ENCODE data around the gene PUM1. TPM values are rescaled to one million over a fixed set of nuclear protein-coding genes. Genes with fewer than 3 reads are reported as not detected.
A peak's percentile ranks its signal among the peaks of the same experiment; 100 is the strongest.

PUM1 gene, protein sequence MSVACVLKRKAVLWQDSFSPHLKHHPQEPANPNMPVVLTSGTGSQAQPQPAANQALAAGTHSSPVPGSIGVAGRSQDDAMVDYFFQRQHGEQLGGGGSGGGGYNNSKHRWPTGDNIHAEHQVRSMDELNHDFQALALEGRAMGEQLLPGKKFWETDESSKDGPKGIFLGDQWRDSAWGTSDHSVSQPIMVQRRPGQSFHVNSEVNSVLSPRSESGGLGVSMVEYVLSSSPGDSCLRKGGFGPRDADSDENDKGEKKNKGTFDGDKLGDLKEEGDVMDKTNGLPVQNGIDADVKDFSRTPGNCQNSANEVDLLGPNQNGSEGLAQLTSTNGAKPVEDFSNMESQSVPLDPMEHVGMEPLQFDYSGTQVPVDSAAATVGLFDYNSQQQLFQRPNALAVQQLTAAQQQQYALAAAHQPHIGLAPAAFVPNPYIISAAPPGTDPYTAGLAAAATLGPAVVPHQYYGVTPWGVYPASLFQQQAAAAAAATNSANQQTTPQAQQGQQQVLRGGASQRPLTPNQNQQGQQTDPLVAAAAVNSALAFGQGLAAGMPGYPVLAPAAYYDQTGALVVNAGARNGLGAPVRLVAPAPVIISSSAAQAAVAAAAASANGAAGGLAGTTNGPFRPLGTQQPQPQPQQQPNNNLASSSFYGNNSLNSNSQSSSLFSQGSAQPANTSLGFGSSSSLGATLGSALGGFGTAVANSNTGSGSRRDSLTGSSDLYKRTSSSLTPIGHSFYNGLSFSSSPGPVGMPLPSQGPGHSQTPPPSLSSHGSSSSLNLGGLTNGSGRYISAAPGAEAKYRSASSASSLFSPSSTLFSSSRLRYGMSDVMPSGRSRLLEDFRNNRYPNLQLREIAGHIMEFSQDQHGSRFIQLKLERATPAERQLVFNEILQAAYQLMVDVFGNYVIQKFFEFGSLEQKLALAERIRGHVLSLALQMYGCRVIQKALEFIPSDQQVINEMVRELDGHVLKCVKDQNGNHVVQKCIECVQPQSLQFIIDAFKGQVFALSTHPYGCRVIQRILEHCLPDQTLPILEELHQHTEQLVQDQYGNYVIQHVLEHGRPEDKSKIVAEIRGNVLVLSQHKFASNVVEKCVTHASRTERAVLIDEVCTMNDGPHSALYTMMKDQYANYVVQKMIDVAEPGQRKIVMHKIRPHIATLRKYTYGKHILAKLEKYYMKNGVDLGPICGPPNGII
- polyA plus RNA-seq (ENCODE audit: low read depth in 6 of 6), result 100 to 1,000 TPM in 5 of 6 donors, 10 to 100 TPM in 1; 93.0 to 121 (median 109) TPM

DNA sequence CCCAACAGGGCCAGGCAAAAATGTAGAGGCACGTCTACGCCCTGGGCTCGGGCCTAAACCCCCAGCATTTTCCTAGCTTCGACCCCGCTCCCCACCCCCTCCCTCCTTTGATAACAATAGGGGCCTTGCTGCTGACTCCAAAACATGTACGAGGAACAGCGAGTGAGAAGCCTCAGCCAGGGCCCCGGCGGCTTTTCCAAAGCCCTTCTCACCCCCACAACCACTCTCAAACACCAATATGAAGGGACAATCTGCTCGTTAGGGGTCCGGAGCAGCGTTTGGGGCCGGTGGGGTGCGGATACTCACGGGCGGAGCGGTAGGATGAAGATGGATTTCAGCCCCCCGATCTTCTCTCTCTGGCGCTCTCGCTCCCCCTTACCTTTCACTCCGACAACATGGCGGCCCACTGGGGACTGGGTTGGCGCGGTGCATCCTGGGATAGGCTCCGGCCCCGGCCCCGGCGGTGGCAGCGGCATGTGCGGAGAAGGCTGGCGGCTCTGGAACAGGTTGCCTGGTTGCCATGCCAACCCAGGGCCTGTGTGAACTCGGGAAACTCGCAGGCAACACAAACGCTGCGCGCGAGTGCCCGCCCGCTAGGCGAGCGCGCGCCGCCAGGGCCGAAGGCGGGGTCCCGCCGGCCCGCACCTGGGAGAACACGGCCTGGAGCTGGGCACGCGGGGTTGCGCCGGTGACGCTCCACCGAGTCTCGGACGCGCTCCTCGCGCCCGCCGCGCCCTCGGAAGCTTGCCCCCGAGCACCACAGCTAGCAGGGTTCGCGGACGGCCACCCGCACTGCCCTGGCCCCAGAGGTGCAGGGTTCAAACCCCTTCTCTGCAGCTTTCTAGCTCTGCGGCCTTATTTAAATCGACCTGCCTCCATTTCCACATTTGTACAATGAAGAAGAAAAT, at the start of gene PUM1:
Gene PUM1, minus strand, starts transcription at position 408 of the 908 bp plus-strand sequence. CDS start 6,151 bp downstream, outside the sequence.
- Mint-ChIP-seq H3K4me3 (peak within 1 kb of the TSS; percentile 98 to 100 (median 99)), H3K27ac (peak within 1 kb of the TSS; percentile 98 to 99 (median 98)), H3K4me1 (peaks cover 22 to 46% (median 42%) of the 10 kb centered on the region in 3 donors), H3K27me3 (no peaks in the 10 kb centered on the region), H3K9me3 (no peaks in the 10 kb centered on the region), H3K36me3 (no peaks in the 10 kb centered on the region)
- peak; percentile 92 to 93 for ATAC-seq (ENCODE audit: low read depth in 2 of 2)
- peak; percentile 98 for DNase-seq

DNA sequence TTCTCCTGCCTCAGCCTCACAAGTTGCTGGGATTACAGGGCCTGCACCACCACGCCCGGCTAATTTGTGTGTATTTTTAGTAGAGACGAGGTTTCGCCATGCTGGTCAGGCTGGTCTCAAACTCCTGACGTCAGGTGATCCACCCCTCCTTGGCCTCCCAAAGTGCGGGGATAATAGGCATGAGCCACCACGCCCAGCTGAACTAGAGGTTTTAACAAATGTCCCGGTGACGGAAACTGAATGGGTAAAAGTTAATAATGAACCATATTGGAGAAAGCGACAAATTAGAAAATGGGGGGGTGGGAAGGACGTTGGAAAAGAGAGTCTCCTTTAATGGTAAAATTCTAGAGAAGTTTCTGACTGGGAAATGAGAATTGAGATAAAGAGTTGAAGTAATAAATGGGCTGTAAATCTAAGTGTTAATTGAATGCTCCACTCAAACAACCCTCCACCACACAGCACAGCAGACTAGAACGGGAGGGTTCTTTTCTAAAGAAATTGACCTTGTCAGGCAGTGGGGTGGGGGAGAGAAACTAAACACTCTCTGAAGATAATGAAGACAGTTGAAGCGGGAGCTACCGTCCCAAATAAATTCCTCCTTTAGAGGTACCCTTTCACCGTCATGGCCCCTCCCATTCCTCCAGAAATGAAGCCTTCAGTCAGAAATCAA, 46.9 kb upstream of the PUM1 start:
- H3K27me3 Mint-ChIP-seq, result peaks cover 14 to 27% (median 23%) of the 10 kb centered on the region in 3 donors
- H3K27ac Mint-ChIP-seq, result peak overlapping the region in 1 of 6 donors; percentile 44
- H3K4me1 Mint-ChIP-seq, result peaks cover 0 to 8% (median 7%) of the 10 kb centered on the region in 3 donors
- ATAC-seq (ENCODE audit: low read depth in 2 of 2) (no peak), DNase-seq (no peak)
- peaks cover 0 to 8% of the 10 kb centered on the region in 2 donors for H3K36me3 Mint-ChIP-seq
- peaks cover 0 to 1% (median 0%) of the 10 kb centered on the region in 7 donors for H3K9me3 Mint-ChIP-seq
- no peak overlapping the region for H3K4me3 Mint-ChIP-seq

DNA sequence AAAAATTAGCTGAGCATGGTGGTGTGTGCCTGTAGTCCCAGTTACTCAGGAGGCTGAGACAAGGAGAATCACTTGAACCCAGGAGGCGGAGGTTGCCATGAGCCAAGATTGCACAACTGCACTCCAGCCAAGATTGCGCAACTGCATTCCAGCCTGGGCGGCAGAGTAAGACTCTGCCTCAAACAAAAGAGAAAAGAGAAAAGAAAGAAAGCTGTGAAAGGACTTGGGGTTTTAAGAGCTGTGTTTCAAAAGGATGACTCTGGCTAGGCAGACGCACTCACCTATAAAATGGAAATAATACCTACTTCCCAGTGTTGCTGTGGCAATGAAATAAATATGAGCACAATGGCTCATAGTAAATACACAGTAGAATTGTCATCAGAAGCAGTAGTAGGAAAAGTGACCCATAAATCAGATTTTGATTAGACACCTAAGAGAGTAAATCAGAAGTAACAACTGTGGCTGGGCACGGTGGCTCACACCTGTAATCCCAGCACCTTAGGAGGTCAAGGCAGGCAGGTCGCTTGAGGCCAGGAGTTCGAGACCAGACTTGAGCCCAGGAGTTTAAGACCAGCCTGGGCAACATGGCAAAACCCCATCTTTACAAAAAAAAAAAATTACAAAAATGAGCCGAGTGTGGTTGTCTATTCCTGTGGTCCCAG, 45.9 kb upstream of the PUM1 start:
- H3K9me3 Mint-ChIP-seq, result peaks cover 0 to 1% (median 0%) of the 10 kb centered on the region in 7 donors
- ATAC-seq (ENCODE audit: low read depth in 2 of 2) (no peak), DNase-seq (no peak)
- peaks cover 0 to 8% (median 7%) of the 10 kb centered on the region in 3 donors for H3K4me1 Mint-ChIP-seq
- H3K27ac Mint-ChIP-seq, result no peak overlapping the region
- H3K4me3 Mint-ChIP-seq, result no peak overlapping the region
- peaks cover 0 to 8% of the 10 kb centered on the region in 2 donors for H3K36me3 Mint-ChIP-seq
- peaks cover 12 to 24% (median 18%) of the 10 kb centered on the region in 3 donors for H3K27me3 Mint-ChIP-seq

DNA sequence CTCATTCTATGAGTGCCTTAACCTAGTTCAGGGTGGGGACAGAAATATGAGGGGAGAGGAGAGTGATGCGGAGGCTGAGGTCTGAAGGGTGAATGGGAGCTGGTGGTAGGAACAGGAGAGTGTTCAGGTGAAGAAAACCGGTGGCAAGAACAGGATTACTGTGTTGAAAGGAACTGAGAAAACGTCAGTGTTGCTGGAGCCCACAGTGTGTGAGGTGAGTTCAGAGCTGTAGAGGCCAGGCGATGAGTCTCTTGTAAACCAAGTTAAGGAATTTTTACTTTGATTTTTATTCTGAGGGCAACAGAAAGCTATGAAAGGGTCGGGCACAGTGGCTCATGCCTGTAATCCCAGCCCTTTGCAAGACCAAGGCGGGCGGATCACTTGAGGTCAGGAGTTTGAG, 45.3 kb upstream of the PUM1 start:
- peaks cover 0 to under 1% (median 0%) of the 10 kb centered on the region in 7 donors for H3K9me3 Mint-ChIP-seq
- no peak for ATAC-seq (ENCODE audit: low read depth in 2 of 2)
- no peak overlapping the region for H3K4me3 Mint-ChIP-seq
- H3K36me3 Mint-ChIP-seq, result peaks cover 0 to 4% of the 10 kb centered on the region in 2 donors
- peaks cover 6 to 19% (median 12%) of the 10 kb centered on the region in 3 donors for H3K27me3 Mint-ChIP-seq
- no peak for DNase-seq
- H3K27ac Mint-ChIP-seq, result no peak overlapping the region
- peaks cover 0 to 8% (median 7%) of the 10 kb centered on the region in 3 donors for H3K4me1 Mint-ChIP-seq

DNA sequence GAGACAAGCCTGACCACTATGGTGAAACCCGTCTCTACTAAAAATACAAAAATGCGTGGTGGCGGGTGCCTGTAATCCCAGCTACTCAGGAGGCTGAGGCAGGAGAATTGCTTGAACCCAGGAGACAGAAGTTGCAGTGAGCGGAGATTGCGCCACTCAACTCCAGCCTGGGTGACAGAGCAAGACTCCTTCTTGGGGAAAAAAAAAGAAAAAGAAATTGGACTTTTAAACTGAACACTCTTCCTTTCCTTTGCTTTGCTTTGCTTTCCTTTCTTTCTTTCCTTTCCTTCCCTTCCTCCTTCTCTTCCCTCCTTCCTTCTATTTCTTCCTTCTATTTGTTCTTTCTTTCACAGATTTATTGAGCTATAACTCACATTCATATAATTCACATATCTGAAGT, 43.3 kb upstream of the PUM1 start:
- Mint-ChIP-seq H3K27ac (no peak overlapping the region), H3K9me3 (no peaks in the 10 kb centered on the region), H3K27me3 (peaks cover 5 to 15% (median 8%) of the 10 kb centered on the region in 3 donors), H3K36me3 (no peaks in the 10 kb centered on the region), H3K4me1 (peaks cover 0 to 8% (median 7%) of the 10 kb centered on the region in 3 donors), H3K4me3 (no peak overlapping the region)
- ATAC-seq (ENCODE audit: low read depth in 2 of 2), result no peak
- no peak for DNase-seq

DNA sequence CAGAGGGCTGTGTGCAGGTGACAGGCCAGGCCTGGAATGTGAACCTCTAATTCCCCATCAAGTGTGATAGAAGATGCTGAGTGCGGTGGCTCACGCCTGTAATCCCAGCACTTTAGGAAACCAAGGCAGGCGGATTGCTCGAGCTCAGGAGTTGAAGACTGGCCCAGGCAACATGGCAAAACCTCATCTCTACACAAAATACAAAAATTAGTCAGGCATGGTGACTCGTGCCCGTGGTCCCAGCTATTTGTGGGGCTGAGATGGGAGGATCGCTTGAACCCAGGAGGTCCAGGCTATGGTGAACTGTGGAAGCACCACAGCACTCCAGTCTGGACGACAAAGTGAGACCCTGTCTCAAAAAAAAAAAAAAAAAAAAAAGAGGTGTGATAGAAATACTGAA, 40.1 kb upstream of the PUM1 start:
- Mint-ChIP-seq H3K4me3 (no peak overlapping the region), H3K27me3 (peaks cover 0 to 11% (median 3%) of the 10 kb centered on the region in 3 donors), H3K36me3 (no peaks in the 10 kb centered on the region), H3K9me3 (no peaks in the 10 kb centered on the region), H3K27ac (no peak overlapping the region), H3K4me1 (peaks cover 0 to 8% (median 7%) of the 10 kb centered on the region in 3 donors)
- no peak for DNase-seq
- ATAC-seq (ENCODE audit: low read depth in 2 of 2), result no peak

DNA sequence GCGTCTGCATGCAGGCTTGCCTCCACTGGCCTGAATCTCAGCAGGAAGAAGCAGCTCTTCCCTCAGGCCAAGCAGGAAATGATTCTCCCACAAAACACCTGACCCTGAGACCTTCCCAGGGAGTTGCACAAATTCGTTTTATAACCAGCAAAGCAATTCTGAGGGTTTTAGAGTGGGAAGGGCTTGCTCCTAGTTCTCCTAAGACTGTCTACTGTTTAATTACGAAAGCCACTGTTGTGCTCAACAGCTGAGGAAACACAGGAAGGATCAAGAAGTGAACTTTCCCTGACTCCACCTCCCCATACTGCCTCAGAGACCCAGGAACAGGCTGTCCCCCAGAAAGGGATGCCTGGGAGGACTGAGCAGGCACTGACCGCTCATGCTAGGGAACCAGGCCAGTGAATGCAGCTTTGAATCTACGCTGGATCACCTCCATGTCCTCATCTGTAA, 37.0 kb upstream of the PUM1 start:
- peaks cover 0 to 11% (median 0%) of the 10 kb centered on the region in 3 donors for H3K27me3 Mint-ChIP-seq
- DNase-seq (no peak), ATAC-seq (ENCODE audit: low read depth in 2 of 2) (no peak)
- H3K27ac Mint-ChIP-seq, result no peak overlapping the region
- no peak overlapping the region for H3K4me3 Mint-ChIP-seq
- H3K4me1 Mint-ChIP-seq, result peaks cover 0 to under 1% (median 0%) of the 10 kb centered on the region in 3 donors
- H3K36me3 Mint-ChIP-seq, result no peaks in the 10 kb centered on the region
- no peaks in the 10 kb centered on the region for H3K9me3 Mint-ChIP-seq

DNA sequence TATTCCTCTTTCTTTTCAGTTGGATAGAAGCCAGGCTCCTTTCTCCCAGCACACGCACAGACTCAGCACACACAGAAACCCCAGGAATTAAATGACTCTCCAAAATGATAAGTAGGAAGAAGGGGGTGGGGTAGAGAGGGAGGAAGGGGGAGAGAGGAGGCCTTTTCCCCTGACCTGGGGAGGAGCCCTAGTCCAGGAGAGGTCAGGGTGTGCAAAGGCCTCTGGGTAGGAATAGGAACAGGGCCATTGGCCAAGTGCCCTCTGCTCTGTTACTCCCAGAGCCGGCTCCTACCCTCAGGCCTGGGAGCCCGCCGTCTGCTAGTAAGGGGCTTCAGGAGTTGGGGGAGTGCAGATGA, 35.6 kb upstream of the PUM1 start:
- Mint-ChIP-seq H3K27ac (no peak overlapping the region), H3K4me1 (no peaks in the 10 kb centered on the region), H3K36me3 (no peaks in the 10 kb centered on the region), H3K27me3 (peaks cover 0 to 11% (median 0%) of the 10 kb centered on the region in 3 donors), H3K9me3 (no peaks in the 10 kb centered on the region), H3K4me3 (no peak overlapping the region)
- ATAC-seq (ENCODE audit: low read depth in 2 of 2), result no peak
- DNase-seq, result no peak

DNA sequence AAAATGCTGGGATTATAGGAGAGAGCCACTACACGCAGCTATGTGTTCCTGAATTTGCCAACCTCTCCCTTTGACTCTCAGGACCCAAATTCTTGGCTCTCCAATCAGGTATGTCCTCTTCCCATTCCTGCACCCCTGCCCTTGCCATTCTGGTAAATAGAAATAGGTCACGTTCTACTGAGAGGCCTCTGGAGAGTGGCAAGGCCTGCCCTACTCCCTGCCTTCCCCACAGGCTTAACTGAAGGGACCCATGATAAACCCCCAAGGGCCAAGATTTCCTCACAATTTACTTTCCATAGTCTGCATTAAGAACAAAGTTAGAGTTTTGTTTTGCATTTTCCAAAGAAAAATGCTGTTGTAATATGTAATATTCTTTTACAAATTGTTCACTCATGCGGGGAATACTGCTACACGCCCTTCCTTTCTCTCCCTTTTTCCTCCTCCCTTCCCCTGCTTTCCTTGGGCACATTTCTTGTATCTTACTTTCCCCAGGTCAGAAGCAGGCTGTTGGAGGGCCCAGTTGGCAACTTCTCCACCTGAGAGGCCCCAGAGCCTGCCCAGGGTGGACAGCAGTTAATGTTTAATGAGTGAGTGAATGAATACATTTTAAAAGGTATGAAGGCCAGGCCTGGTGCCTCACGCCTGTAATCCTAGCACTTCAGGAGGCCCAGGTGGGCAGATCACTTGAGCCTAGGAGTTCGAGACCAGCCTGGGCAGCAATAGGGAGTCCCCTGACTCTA, 33.9 kb upstream of the PUM1 start:
- Mint-ChIP-seq H3K4me3 (no peak overlapping the region), H3K27me3 (peaks cover 0 to 11% (median 0%) of the 10 kb centered on the region in 3 donors), H3K9me3 (no peaks in the 10 kb centered on the region), H3K27ac (peak overlapping the region in 2 of 6 donors; percentile 44 to 48), H3K36me3 (no peaks in the 10 kb centered on the region), H3K4me1 (no peaks in the 10 kb centered on the region)
- ATAC-seq (ENCODE audit: low read depth in 2 of 2) (no peak), DNase-seq (no peak)

DNA sequence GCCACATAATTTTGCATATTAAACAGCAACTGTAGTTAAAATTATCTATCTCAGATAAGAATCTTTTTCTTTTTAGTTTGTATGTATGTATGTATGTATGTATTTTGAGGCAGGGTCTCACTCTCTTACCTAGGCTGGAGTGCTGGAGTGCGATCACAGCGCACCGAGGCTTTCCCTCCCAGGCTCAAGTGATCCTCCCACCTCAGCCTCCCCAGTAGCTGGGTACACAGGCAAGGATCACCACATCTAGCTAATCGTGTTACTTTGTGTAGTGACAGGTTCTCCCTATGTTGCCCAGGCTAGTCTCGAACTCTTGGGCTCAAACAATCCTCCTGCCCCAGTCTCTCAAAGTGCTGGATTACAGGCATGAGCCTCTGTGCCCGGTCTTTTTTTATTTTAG, 30.5 kb upstream of the PUM1 start:
- H3K4me3 Mint-ChIP-seq, result no peak overlapping the region
- H3K27ac Mint-ChIP-seq, result no peak overlapping the region
- no peaks in the 10 kb centered on the region for H3K36me3 Mint-ChIP-seq
- DNase-seq, result no peak
- no peak for ATAC-seq (ENCODE audit: low read depth in 2 of 2)
- no peaks in the 10 kb centered on the region for H3K9me3 Mint-ChIP-seq
- no peaks in the 10 kb centered on the region for H3K4me1 Mint-ChIP-seq
- H3K27me3 Mint-ChIP-seq, result peaks cover 0 to 8% (median 0%) of the 10 kb centered on the region in 3 donors

All from naive B cell (primary cell).